GM12892 (cell line): Measurements from ENCODE around the gene ZC3H6.
"Not testable (repeated sequence)": the region's sequence is repeated elsewhere in the genome, so short reads cannot be mapped to it uniquely, and the experiment has no call there.

Source experiments
- POLR2A ChIP-seq: IDR thresholded peaks from 2 replicates; pipeline ENCODE4 v1.6.1; 2011; ENCODE audit warnings: low read depth, low read length, control low read depth
- POLR2AphosphoS5 ChIP-seq: IDR thresholded peaks from 2 replicates; pipeline ENCODE4 v1.6.1; 2011; ENCODE audit warnings: low read depth, low read length, control low read depth

- TF ChIP-seq POLR2AphosphoS5, POLR2A: not testable (repeated sequence)
Observed at GRCh38 chr2:112352292-112352691, 76.9 kb downstream of the ZC3H6 start.
